Activated CD4-positive, alpha-beta memory T cell treated with anti-CD3 and anti-CD28 coated beads for 36 hours (primary cell): ENCODE measurements around the gene LSS. TPM values are rescaled to one million over a fixed set of nuclear protein-coding genes. Genes with fewer than 3 reads are reported as not detected.

Experiments used
- CTCF ChIA-PET: fragments of 350-600 bp; sonication (Branson Sonifier 250); formaldehyde crosslinking; loops from one replicate; lab custom pipeline; 2021; ENCODE audit warnings: antibody characterized with exemption, inconsistent platforms; lab: Charles Lee
- POLR2A ChIA-PET: fragments of 350-600 bp; sonication (Branson Sonifier 250); formaldehyde crosslinking; loops from one replicate; lab custom pipeline; 2021; ENCODE audit warnings: antibody characterized with exemption; lab: Charles Lee
- DNase-seq: peaks from one replicate; pipeline ENCODE4 v3.0.0-alpha.2; 2020
- H3K27ac Mint-ChIP-seq: one replicate; pipeline ENCODE4 v1.8.0; 2021; ENCODE audit warnings: mixed read lengths
- H3K27me3 Mint-ChIP-seq: one replicate; pipeline ENCODE4 v1.8.0; 2021; ENCODE audit warnings: mixed read lengths
- H3K36me3 Mint-ChIP-seq: one replicate; pipeline ENCODE4 v1.8.0; 2021; ENCODE audit warnings: mixed read lengths
- H3K4me1 Mint-ChIP-seq: one replicate; pipeline ENCODE4 v1.8.0; 2021; ENCODE audit warnings: low read depth, mixed read lengths
- H3K4me3 Mint-ChIP-seq: one replicate; pipeline ENCODE4 v1.8.0; 2021; ENCODE audit warnings: mild to moderate bottlenecking, mixed read lengths
- H3K9me3 Mint-ChIP-seq: one replicate; pipeline ENCODE4 v1.8.0; 2021; ENCODE audit warnings: mixed read lengths
- intact Hi-C: fragments of 100-400 bp; cut with micrococcal nuclease; formaldehyde crosslinking; loops from one replicate; pipeline ENCODE4 v1.15.1; 2023
- total RNA-seq, 2 experiments: library from RNA; stranded (reverse); gene quantifications; one replicate each; pipeline ENCODE4 v1.2.3, GENCODE V29; 2021

LSS gene
- total RNA-seq, 2 experiments from 2014 or later: 22.7 to 22.8 TPM

DNA sequence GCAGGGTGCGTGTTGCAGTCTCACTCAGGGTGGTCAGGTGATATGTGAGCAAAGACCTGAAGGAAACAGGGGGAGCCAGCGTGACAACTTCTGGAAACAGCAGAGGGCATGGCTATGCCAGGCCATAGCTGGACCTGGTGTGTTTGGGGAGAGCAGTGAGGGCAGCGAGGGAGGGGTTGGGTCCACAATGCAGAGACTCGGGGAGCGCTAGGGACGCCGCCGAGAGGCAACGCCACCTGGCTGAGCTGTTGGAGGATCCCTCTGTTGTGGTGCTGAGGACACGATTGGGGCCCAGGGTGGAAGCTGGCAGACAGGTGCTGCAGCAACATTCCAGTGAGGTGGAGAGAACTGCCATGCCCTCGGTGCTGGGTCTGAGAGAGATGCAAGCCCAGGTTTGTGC is 26.6 kb upstream of the LSS start:
- DNase-seq: no peak
- Mint-ChIP-seq H3K4me3 (no peak overlapping the region), H3K36me3 (peaks cover 59% of the 10 kb centered on the region), H3K9me3 (no peaks in the 10 kb centered on the region), H3K27me3 (no peaks in the 10 kb centered on the region), H3K4me1 (peaks cover 31% of the 10 kb centered on the region), H3K27ac (peak overlapping the region; percentile 79)
- POLR2A ChIA-PET: no interaction called here
- CTCF ChIA-PET: no interaction called here
- intact Hi-C loops: no loop called here

DNA sequence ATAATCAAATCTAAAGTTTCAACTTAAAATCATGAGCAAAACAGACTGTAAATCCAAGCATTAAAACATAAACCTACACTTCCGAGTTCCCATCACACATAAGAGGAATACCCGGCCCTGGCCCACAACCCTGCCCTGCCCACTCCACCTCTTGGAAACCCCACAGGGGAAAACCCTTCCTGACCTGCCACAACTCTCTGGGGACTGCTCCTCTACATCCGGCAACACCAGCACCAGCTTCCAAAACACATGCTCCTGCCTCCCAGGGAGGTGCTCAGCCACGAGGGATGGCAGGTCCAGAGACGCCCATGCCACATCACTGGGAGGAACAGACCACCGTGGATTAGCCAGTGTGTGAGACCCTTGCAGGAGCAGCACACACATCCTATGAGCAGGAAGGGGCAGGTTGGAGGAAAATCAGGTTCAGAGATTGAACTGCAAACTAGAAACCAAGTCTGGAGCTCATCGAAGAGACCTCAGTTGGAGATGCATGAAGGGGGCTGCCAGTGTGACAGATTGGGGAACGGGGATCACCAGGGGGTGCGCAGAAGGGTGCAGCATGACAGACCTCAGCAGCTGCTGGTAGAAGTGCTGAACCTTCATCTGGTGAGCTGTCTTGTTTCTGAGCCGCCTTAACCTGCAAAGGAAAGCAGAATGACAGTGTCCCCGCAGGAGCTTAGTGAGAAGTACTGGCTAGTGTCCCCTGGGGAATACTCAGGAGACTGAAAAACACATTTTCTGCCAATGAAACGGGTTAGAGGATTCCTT is 25.8 kb upstream of the LSS start:
- H3K36me3 Mint-ChIP-seq: peaks cover 67% of the 10 kb centered on the region
- H3K27me3 Mint-ChIP-seq: no peaks in the 10 kb centered on the region
- no peaks in the 10 kb centered on the region for H3K9me3 Mint-ChIP-seq
- H3K4me1 Mint-ChIP-seq: peaks cover 31% of the 10 kb centered on the region
- CTCF ChIA-PET: interaction anchor here (0.8 to 1.1 kb wide), 2 partner anchors 23 to 111 kb away, joined by 3 to 4 read pairs; no protein-coding TSS in a partner anchor
- H3K4me3 Mint-ChIP-seq: no peak overlapping the region
- no peak for DNase-seq
- peak overlapping the region; percentile 79 for H3K27ac Mint-ChIP-seq
- intact Hi-C loops: loop anchor here (5.0 kb wide), 1 partner anchor 33 kb away; the partner anchor contains the start of genes MCM3AP and YBEY
- POLR2A ChIA-PET: no interaction called here

DNA sequence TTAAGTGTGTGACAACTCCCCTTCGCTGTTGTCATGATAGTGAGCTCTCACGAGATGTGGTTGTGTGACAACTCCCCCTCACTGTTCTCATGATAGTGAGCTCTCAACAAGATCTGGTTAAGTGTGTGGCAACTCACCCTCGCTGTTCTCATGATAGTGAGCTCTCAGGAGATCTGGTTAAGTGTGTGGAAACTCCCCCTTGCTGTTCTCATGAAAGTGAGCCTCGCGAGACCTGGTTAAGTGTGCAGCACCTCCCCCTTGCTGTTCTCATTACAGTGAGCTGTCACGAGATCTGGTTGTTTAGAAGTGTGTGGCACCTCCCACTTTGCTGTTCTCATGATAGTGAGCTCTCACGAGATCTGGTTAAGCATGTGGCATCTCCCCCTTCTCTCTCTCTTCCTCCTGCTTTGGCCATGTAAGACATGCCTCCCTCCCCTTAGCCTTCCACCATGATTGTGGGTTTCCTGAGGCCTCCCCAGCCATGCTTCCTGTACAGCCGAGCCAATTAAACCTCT is 25.1 kb upstream of the LSS start:
- no peak overlapping the region for H3K4me3 Mint-ChIP-seq
- POLR2A ChIA-PET: no interaction called here
- peak overlapping the region; percentile 79 for H3K27ac Mint-ChIP-seq
- no peaks in the 10 kb centered on the region for H3K9me3 Mint-ChIP-seq
- peaks cover 31% of the 10 kb centered on the region for H3K4me1 Mint-ChIP-seq
- H3K27me3 Mint-ChIP-seq: no peaks in the 10 kb centered on the region
- intact Hi-C loops: loop anchor here (5.0 kb wide), 1 partner anchor 34 kb away; the partner anchor contains the start of genes MCM3AP and YBEY
- peak; percentile 75 for DNase-seq
- peaks cover 66% of the 10 kb centered on the region for H3K36me3 Mint-ChIP-seq
- CTCF ChIA-PET: interaction anchor here (0.8 to 1.2 kb wide), 3 partner anchors 17 to 110 kb away, joined by 3 to 4 read pairs (median 3); no protein-coding TSS in a partner anchor

DNA sequence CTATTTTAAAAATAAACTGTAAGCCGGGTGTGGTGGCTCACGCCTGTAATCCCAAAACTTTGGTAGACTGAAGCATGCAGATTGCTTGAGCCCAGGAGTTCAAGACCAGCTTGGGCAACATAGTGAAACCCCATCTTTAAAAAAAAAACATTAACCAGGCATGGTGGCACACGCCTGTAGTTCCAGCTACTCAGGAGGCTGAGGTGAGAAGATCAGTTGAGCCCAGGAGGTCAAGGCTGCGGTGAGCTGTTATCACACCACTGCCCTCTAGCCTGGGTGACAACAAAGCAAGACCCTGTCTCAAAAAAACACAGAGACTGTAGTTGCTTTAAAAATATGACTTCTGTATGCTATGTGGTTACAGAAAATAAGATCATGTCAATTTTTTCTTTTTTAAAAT is 24.3 kb upstream of the LSS start:
- Mint-ChIP-seq H3K9me3 (no peaks in the 10 kb centered on the region), H3K4me1 (peaks cover 31% of the 10 kb centered on the region), H3K4me3 (no peak overlapping the region), H3K27me3 (no peaks in the 10 kb centered on the region), H3K27ac (no peak overlapping the region), H3K36me3 (peaks cover 62% of the 10 kb centered on the region)
- no peak for DNase-seq
- intact Hi-C loops: loop anchor here (5.0 kb wide), 1 partner anchor 34 kb away; the partner anchor contains the start of genes MCM3AP and YBEY
- CTCF ChIA-PET: interaction anchor here (1.2 to 1.3 kb wide), 2 partner anchors 16 to 28 kb away, joined by 3 read pairs; no protein-coding TSS in a partner anchor
- POLR2A ChIA-PET: no interaction called here

DNA sequence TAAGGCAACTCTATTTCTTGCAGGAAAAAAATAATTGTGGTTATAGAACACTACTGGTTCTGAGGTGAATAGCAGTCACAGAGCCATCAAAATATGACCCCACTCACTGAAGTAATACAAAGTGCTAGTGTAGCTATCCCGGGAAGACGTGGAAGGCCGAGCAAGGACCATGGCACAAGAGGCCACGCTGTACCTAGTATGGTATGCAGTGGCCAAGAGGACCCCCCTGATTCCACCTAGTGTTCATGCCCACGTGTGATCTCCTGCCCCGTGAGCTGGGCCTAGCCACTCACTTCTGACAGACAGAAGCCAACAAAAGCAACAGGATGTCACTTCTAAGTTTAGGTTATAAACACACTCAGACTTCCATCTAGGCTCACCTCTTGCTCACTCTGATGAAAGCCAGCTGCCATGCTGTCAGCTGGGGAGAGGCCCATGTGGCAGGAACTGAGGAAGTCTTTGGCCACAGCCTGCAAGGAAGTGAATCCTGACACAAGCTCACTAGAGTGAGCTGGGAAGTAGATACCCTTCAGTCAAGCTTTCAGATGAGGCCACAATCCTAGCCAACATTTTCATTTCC is 21.7 kb upstream of the LSS start:
- Mint-ChIP-seq H3K36me3 (peaks cover 61% of the 10 kb centered on the region), H3K4me3 (no peak overlapping the region)
- POLR2A ChIA-PET: no interaction called here

DNA sequence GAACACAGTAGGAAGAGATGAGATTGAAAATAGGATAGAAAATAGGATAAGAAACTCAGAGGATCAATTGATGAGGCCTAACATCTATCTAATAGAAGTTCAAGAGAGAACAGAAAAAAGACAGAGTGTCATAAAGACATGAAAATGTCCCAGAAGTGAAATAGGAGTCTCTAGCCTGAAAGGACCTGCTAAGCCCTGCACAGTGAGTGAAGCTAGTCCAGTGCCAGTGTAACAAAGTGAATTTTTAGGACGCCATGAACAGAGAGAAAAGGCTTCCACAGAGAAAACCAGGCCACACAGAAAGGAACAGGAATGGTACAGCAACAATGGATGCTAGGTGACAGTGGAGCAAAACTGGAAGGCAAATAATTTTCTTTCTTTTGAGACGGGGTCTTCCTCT is 20.3 kb upstream of the LSS start:
- DNase-seq: no peak
- ChIA-PET POLR2A (no interaction called here), CTCF (interaction anchor here (1.2 kb wide), 1 partner anchor 10 kb away, joined by 3 read pairs; no protein-coding TSS in a partner anchor)
- Mint-ChIP-seq H3K9me3 (no peaks in the 10 kb centered on the region), H3K27me3 (no peaks in the 10 kb centered on the region), H3K4me1 (peaks cover 18% of the 10 kb centered on the region), H3K27ac (no peak overlapping the region), H3K36me3 (peaks cover 52% of the 10 kb centered on the region), H3K4me3 (no peak overlapping the region)
- intact Hi-C loops: no loop called here

More for the DNA sequence above, 21.7 kb upstream of the LSS start:
- intact Hi-C loops: loop anchor here (5.0 kb wide), 1 partner anchor 37 kb away; the partner anchor contains the start of genes MCM3AP and YBEY
- H3K27ac Mint-ChIP-seq: peak overlapping the region; percentile 57
- peak; percentile 24 for DNase-seq
- no peaks in the 10 kb centered on the region for H3K27me3 Mint-ChIP-seq
- CTCF ChIA-PET: interaction anchor here (1.0 to 2.2 kb wide), 4 partner anchors 18 to 278 kb away, joined by 3 to 5 read pairs (median 4); no protein-coding TSS in a partner anchor
- no peaks in the 10 kb centered on the region for H3K9me3 Mint-ChIP-seq
- peaks cover 31% of the 10 kb centered on the region for H3K4me1 Mint-ChIP-seq

DNA sequence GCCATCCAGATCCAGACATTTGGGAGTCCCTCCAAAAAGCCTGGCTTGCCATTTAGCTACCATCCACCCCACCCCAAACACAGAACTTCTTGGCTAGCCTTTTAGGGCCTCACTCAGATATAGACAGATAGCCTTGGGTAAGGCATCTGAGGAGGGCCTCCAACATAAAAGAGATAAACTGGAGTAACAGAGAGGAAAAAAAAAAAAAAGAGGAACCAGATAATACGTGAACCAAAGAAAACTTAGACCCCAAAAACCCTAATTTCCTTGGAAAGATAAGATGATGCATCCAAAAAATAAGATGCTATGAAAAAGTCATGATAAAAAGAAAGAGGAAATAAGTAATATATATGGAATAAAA is 19.8 kb upstream of the LSS start:
- Mint-ChIP-seq H3K9me3 (no peaks in the 10 kb centered on the region), H3K36me3 (peaks cover 48% of the 10 kb centered on the region), H3K27me3 (no peaks in the 10 kb centered on the region), H3K27ac (no peak overlapping the region), H3K4me1 (peaks cover 14% of the 10 kb centered on the region), H3K4me3 (no peak overlapping the region)
- CTCF ChIA-PET: no interaction called here
- no peak for DNase-seq
- POLR2A ChIA-PET: no interaction called here
- intact Hi-C loops: no loop called here

DNA sequence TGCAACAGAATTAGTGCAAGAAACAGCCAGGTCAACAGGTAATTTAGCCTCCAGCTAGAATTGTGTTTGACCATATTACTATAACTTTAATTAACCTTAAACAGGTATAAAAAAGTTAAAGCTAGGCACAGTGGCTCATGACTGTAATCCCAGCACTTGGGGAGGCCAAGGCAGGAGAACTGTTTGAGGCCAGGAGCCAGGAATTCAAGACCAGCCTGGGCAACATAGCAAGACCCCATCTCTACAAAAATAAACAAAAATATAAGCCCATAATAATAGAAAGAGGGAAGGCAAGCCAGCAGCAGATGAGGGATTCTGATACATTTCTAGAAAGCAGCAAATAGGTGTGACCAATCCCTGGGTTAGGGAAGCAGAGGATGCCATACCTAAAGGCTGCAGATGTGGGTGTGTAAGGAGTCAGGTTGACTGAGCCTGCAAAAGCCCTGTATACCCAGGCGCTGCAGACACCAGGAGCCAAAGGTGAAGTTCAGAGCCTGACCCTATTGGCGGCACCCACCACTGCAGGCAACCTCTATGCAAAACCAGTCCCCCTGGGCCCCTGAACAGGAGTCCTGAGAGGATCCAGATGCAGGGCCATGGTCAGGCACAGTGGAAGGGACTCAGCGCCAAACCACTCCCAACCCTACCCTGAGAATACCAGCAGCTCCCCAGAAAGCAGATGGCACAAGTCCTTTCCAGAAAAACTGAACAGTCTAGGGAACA is 19.3 kb upstream of the LSS start:
- intact Hi-C loops: no loop called here
- no peak overlapping the region for H3K4me3 Mint-ChIP-seq
- peaks cover 11% of the 10 kb centered on the region for H3K4me1 Mint-ChIP-seq
- peaks cover 49% of the 10 kb centered on the region for H3K36me3 Mint-ChIP-seq
- ChIA-PET POLR2A (no interaction called here), CTCF (no interaction called here)
- no peaks in the 10 kb centered on the region for H3K9me3 Mint-ChIP-seq
- no peaks in the 10 kb centered on the region for H3K27me3 Mint-ChIP-seq
- H3K27ac Mint-ChIP-seq: no peak overlapping the region
- DNase-seq: no peak

DNA sequence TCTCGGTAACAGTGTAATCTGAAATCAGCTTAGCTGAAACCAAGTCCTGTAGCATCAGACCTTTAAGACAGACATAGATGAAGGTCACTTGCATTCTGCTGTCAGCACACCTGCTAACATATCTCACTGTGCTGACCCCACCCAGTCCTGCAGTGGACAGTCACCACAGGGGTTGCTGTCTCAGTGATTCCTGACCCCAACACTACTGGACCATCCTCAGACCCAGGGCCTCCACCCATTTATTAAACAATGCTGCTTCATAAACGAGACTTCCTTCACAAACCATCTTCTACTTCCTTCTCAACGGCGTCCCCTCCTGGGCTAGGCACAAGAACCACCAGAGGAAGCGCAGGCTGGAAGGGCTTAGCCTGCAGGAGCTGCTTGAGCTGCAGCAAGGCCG is 17.8 kb upstream of the LSS start:
- CTCF ChIA-PET: interaction anchor here (0.7 kb wide), 1 partner anchor 274 kb away, joined by 3 read pairs; no protein-coding TSS in a partner anchor
- DNase-seq: no peak
- POLR2A ChIA-PET: no interaction called here
- intact Hi-C loops: no loop called here
- H3K4me3 Mint-ChIP-seq: no peak overlapping the region
- no peaks in the 10 kb centered on the region for H3K9me3 Mint-ChIP-seq
- no peaks in the 10 kb centered on the region for H3K27me3 Mint-ChIP-seq
- peaks cover 54% of the 10 kb centered on the region for H3K36me3 Mint-ChIP-seq
- peak overlapping the region; percentile 24 for H3K27ac Mint-ChIP-seq
- peaks cover 9% of the 10 kb centered on the region for H3K4me1 Mint-ChIP-seq

DNA sequence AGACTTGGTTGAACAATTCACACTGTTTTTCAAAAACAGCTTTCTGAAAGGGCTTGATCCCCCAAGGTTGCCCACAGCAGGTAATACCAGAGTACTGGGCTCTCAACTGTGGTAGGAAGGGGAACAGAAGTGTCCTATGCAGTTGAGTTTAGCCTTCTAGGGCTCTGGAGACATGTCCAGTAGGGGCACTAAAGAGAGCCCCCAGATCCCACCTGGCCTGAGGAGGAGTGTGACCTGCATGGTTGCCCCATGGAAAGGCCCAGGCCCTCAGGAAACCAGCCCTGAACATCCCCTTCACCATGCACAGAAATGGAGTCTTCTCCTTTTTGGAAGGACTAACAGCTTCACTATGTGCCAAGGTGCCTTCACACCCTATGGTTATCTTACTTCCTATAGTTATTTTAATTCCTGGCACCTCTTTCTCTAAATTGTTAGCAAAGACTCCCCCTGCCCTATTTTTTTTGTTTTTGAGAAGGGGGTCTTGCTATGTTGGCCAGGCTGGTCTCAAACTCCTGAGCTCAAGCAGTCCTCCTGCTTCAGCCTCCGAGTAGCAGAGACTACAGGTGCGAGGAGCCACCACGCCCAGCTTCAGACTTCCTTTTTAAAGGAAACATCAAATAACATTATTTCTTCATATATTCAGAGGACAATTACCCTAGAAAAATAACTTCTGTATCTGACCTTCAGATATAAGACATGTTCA is 16.8 kb upstream of the LSS start:
- Mint-ChIP-seq H3K4me1 (peaks cover 2% of the 10 kb centered on the region), H3K4me3 (no peak overlapping the region), H3K27me3 (no peaks in the 10 kb centered on the region), H3K27ac (no peak overlapping the region), H3K36me3 (peaks cover 53% of the 10 kb centered on the region), H3K9me3 (no peaks in the 10 kb centered on the region)
- ChIA-PET CTCF (no interaction called here), POLR2A (no interaction called here)
- intact Hi-C loops: no loop called here
- DNase-seq: no peak

DNA sequence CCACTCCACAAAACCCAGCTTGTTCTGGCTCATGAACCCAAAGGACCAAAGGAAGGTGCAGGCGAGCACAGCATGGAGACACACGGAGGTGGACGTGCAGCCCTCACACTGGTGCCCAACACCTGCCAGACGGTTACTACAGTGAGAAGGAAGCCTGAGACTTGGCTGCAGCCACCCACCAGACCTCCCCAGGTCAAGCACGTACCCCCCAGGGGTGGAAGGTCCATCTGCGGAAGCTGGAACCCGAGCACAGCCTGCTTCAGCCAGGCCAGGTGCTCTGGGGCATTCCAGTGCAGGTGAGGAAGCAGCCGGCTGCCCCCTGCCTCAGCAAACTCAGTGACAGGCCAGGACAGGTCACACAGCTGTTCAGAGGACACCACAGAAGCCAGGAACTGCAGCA is 16.0 kb upstream of the LSS start:
- Mint-ChIP-seq H3K27me3 (no peaks in the 10 kb centered on the region), H3K9me3 (no peaks in the 10 kb centered on the region), H3K36me3 (peaks cover 52% of the 10 kb centered on the region), H3K4me1 (no peaks in the 10 kb centered on the region), H3K27ac (no peak overlapping the region), H3K4me3 (no peak overlapping the region)
- intact Hi-C loops: no loop called here
- no peak for DNase-seq
- POLR2A ChIA-PET: interaction anchor here (0.6 kb wide), 1 partner anchor 31 kb away, joined by 4 read pairs; no protein-coding TSS in a partner anchor
- CTCF ChIA-PET: interaction anchor here (1.2 kb wide), 1 partner anchor 102 kb away, joined by 3 read pairs; no protein-coding TSS in a partner anchor
